ENCODE measurements around the gene GUK1.
A peak's percentile ranks its signal among the peaks of the same experiment; 100 is the strongest.

GUK1 gene

GRCh38 chr1:228152097-228152917 lies 12.2 kb downstream of the GUK1 start:
- no peak for DNase-seq

- no peak for DNase-seq
These were observed 12.8 kb downstream of the GUK1 start for GRCh38 chr1:228152918-228153258.

- DNase-seq: no peak
These were observed 14.1 kb downstream of the GUK1 start for GRCh38 chr1:228154021-228154669.

- no peak for DNase-seq
These were observed 14.8 kb downstream of the GUK1 start for GRCh38 chr1:228154670-228155571.

GRCh38 chr1:228155596-228156514 lies 15.8 kb downstream of the GUK1 start:
- no peak for DNase-seq

GRCh38 chr1:228156515-228156881 lies 16.4 kb downstream of the GUK1 start:
- DNase-seq: no peak

- no peak for DNase-seq
These were observed 17.1 kb downstream of the GUK1 start for GRCh38 chr1:228156941-228157728.

- DNase-seq: no peak
These were observed 17.6 kb downstream of the GUK1 start for GRCh38 chr1:228157729-228158126.

GRCh38 chr1:228158151-228159007 lies 18.3 kb downstream of the GUK1 start:
- no peak for DNase-seq

GRCh38 chr1:228159008-228159665 lies 19.1 kb downstream of the GUK1 start:
- DNase-seq: no peak

- no peak for DNase-seq
These were observed 20.2 kb downstream of the GUK1 start for GRCh38 chr1:228160201-228160761.

- DNase-seq: no peak
These were observed 21.3 kb downstream of the GUK1 start for GRCh38 chr1:228161362-228161761.

- no peak for DNase-seq
These were observed 21.8 kb downstream of the GUK1 start for GRCh38 chr1:228161866-228162265.

- peak; percentile 77 for DNase-seq
These were observed 22.4 kb downstream of the GUK1 start for GRCh38 chr1:228162286-228163006.

- DNase-seq: peak; percentile 75
These were observed 23.1 kb downstream of the GUK1 start for GRCh38 chr1:228163007-228163753.

- no peak for DNase-seq
These were observed 23.9 kb downstream of the GUK1 start for GRCh38 chr1:228163776-228164519.
